GM23248 (cell line): ENCODE results near the gene APCDD1.

Source experiments
- EZH2 ChIP-seq: fragments of 200-600 bp; sonication (generic); IDR thresholded peaks from 2 replicates; pipeline ENCODE4 v1.6.1; 2018; ENCODE audit warnings: antibody characterized with exemption, mild to moderate bottlenecking; ENCODE audit not compliant: insufficient read depth, poor library complexity, severe bottlenecking
- EZH2phosphoT487 ChIP-seq: fragments of 200-600 bp; sonication (generic); IDR thresholded peaks from 2 replicates; pipeline ENCODE4 v1.6.1; 2018; ENCODE audit warnings: antibody characterized with exemption, moderate library complexity, mild to moderate bottlenecking, low read depth; ENCODE audit not compliant: insufficient read depth

GRCh38 chr18:10475276-10475653 is 20.8 kb downstream of the APCDD1 start:
- TF ChIP-seq EZH2: no peak
- TF ChIP-seq EZH2phosphoT487: no peak
